ENCODE measurements around the gene SERINC2. TPM values are rescaled to one million over a fixed set of nuclear protein-coding genes. Genes with fewer than 3 reads are reported as not detected.

The SERINC2 gene
- total RNA-seq, 1 donor, result 10.9 TPM

DNA sequence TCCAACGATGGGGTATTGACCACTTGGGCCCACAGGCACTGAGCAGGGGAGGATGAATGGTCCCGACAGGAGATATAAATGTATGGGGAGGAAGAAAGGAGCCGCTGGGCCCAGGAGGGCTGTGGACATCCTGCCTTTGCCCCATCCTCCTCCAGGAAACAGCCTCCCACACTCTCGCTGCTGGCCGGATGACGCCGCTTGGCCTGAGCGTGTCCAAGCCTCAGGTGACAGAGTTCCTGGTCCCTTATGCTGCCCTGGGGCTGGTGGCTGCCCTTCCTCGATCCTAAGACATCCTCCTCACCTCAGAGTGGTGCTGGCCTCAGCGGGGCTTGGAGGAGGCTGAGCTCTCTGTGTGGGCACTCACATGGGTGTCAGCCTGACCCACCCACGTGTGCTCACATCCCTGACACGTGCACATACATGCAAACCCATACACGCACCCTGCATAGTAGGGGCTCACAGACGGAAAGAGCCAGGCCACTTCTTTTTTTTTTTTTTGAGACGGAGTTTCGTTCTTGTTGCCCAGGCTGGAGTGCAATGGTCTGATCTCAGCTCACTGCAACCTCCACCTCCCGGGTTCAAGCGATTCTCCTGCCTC lies 5.9 kb upstream of the SERINC2 start:
- no peaks in the 10 kb centered on the region for H3K9me3 ChIP-seq (ENCODE audit: low read depth, low read length)
- H3K79me2 ChIP-seq (ENCODE audit: insufficient read depth, low read length), result no peaks in the 10 kb centered on the region
- no peaks in the 10 kb centered on the region for H3K36me3 ChIP-seq (ENCODE audit: insufficient read depth, low read length)
- peak; percentile 17 for DNase-seq (ENCODE audit: insufficient read length, low spot score, missing footprints)
- no peaks in the 10 kb centered on the region for H3K27me3 ChIP-seq (ENCODE audit: insufficient read depth, low read length)
- H3K27ac ChIP-seq (ENCODE audit: low read depth, low read length), result no peak overlapping the region
- no peak overlapping the region for H3K4me3 ChIP-seq (ENCODE audit: insufficient read depth, low read length)
- peaks cover 29% of the 10 kb centered on the region for H3K4me1 ChIP-seq (ENCODE audit: insufficient read depth, low read length)
- TF ChIP-seq, protein P1, sequence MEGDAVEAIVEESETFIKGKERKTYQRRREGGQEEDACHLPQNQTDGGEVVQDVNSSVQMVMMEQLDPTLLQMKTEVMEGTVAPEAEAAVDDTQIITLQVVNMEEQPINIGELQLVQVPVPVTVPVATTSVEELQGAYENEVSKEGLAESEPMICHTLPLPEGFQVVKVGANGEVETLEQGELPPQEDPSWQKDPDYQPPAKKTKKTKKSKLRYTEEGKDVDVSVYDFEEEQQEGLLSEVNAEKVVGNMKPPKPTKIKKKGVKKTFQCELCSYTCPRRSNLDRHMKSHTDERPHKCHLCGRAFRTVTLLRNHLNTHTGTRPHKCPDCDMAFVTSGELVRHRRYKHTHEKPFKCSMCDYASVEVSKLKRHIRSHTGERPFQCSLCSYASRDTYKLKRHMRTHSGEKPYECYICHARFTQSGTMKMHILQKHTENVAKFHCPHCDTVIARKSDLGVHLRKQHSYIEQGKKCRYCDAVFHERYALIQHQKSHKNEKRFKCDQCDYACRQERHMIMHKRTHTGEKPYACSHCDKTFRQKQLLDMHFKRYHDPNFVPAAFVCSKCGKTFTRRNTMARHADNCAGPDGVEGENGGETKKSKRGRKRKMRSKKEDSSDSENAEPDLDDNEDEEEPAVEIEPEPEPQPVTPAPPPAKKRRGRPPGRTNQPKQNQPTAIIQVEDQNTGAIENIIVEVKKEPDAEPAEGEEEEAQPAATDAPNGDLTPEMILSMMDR (IDR thresholded peaks at IDR 0.05; ENCODE audit: extremely low read depth, low read depth, low read length), result no peak
- no peak overlapping the region for H3K4me2 ChIP-seq (ENCODE audit: insufficient read depth, low read length)
- peak overlapping the region; percentile 10 for H2AFZ ChIP-seq (ENCODE audit: low read length)
- no peaks in the 10 kb centered on the region for H4K20me1 ChIP-seq (ENCODE audit: insufficient read depth, low read length)

DNA sequence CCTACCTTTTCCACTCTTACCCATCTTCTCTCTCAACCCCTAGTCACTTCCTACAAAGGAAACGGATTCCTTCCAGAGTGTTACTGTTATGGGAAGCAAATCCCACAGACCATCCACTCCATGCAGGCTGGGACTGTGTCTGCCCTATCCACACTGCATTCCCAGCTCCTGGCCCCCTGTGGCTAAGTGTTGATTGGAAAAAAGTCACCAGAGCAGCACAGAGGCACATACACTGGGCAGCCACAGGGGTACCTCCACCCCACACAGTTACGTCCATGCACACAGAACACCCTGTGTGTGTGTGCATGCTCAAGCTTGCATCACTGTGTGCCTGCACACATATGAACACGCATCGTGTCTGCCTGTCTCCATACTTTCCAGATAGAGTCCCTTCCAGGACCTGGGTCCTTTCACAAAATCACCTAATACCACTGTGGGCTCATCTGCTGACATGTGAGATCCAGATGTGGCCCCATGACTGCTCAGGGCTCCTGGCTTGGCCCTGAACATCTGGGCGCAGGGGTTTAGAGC lies 4.2 kb upstream of the SERINC2 start:
- Histone ChIP-seq H3K4me3 (ENCODE audit: insufficient read depth, low read length) (no peak overlapping the region), H3K9me3 (ENCODE audit: low read depth, low read length) (no peaks in the 10 kb centered on the region), H3K4me1 (ENCODE audit: insufficient read depth, low read length) (peaks cover 36% of the 10 kb centered on the region), H2AFZ (ENCODE audit: low read length) (no peak overlapping the region), H3K36me3 (ENCODE audit: insufficient read depth, low read length) (no peaks in the 10 kb centered on the region), H4K20me1 (ENCODE audit: insufficient read depth, low read length) (no peaks in the 10 kb centered on the region), H3K4me2 (ENCODE audit: insufficient read depth, low read length) (no peak overlapping the region), H3K27me3 (ENCODE audit: insufficient read depth, low read length) (no peaks in the 10 kb centered on the region), H3K27ac (ENCODE audit: low read depth, low read length) (no peak overlapping the region), H3K79me2 (ENCODE audit: insufficient read depth, low read length) (peaks cover 14% of the 10 kb centered on the region)
- DNase-seq (ENCODE audit: insufficient read length, low spot score, missing footprints), result peak; percentile 51
- TF ChIP-seq, protein P1 (IDR thresholded peaks at IDR 0.05; ENCODE audit: extremely low read depth, low read depth, low read length), result no peak

DNA sequence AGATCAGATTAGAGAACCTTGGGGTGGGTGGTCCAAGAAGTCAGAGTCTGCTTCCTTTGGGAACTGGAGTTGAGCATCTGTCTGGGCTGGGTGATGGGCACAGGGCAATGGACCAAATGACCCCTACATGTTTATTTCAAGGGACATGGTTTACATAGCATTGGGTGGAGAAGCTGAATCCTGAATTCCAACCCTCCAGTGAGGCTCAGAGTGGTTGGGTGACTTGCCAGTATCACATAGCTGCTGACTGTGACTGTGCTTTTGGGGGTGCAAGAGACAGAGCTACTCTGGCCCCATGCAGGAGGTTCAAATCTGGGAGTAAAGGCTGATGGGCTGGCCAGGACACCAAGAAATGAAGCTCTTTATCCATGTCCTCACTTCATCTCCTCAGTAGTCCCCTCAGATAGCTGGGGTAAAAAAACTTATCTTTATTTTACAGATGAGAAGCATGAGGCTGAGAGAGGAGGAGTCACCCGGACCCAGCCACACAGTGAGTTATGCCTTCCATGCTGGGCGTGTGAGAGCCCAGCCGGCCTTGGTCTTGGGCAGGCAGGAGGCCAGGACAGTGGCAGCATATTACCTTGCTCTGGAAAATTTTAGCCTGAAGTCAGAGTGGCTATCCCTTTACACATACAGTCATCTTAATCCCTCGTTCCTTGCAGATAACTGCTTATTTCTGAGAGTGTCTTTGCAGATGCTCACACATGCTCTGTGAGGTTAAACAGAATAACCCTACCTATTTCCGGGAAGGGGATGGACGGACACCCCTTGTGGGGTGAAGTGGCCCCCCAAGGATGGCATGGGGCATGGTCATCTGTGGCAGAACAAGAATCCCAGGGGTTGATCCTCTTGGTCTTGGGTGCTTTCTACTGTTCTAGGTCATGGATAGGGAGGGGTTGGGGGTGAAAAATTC lies 2.8 kb upstream of the SERINC2 start:
- TF ChIP-seq, protein P1 (IDR thresholded peaks at IDR 0.05; ENCODE audit: extremely low read depth, low read depth, low read length), result no peak
- DNase-seq (ENCODE audit: insufficient read length, low spot score, missing footprints), result peak; percentile 94

DNA sequence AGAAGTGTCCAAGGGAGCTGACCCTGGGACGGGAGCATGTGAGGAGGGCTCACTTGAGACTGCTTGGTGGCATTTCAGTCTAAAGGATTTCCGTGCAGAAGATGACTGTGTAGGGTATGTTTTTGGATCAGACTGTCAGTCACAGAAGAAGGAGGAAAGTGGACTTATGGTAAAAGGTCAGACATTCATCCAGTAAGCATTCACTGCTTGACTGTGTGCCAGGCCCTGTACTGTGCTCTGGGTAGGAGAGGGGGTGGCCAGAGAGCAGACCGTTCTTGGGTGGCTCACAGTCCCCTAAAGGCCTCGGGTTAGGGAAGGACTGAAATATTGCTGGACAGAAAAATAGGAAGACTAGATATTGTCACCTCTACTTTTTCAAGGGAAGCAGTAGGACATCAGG lies 2.1 kb upstream of the SERINC2 start:
- peak; percentile 92 for DNase-seq (ENCODE audit: insufficient read length, low spot score, missing footprints)
- H3K4me2 ChIP-seq (ENCODE audit: insufficient read depth, low read length), result peak overlapping the region; percentile 27
- peaks cover 9% of the 10 kb centered on the region for H3K36me3 ChIP-seq (ENCODE audit: insufficient read depth, low read length)
- H3K27ac ChIP-seq (ENCODE audit: low read depth, low read length), result peak overlapping the region; percentile 40
- peaks cover 34% of the 10 kb centered on the region for H3K79me2 ChIP-seq (ENCODE audit: insufficient read depth, low read length)
- TF ChIP-seq, protein P1 (IDR thresholded peaks at IDR 0.05; ENCODE audit: extremely low read depth, low read depth, low read length), result no peak
- peak overlapping the region; percentile 1 for H3K4me3 ChIP-seq (ENCODE audit: insufficient read depth, low read length)
- peaks cover 55% of the 10 kb centered on the region for H3K4me1 ChIP-seq (ENCODE audit: insufficient read depth, low read length)
- no peaks in the 10 kb centered on the region for H3K27me3 ChIP-seq (ENCODE audit: insufficient read depth, low read length)
- H2AFZ ChIP-seq (ENCODE audit: low read length), result no peak overlapping the region
- no peaks in the 10 kb centered on the region for H3K9me3 ChIP-seq (ENCODE audit: low read depth, low read length)
- H4K20me1 ChIP-seq (ENCODE audit: insufficient read depth, low read length), result peaks cover 4% of the 10 kb centered on the region

More for the DNA sequence above, 2.8 kb upstream of the SERINC2 start:
- Histone ChIP-seq H3K9me3 (ENCODE audit: low read depth, low read length) (no peaks in the 10 kb centered on the region), H4K20me1 (ENCODE audit: insufficient read depth, low read length) (no peaks in the 10 kb centered on the region), H3K4me2 (ENCODE audit: insufficient read depth, low read length) (peak overlapping the region; percentile 27), H3K79me2 (ENCODE audit: insufficient read depth, low read length) (peaks cover 28% of the 10 kb centered on the region), H2AFZ (ENCODE audit: low read length) (peak overlapping the region; percentile 20), H3K27ac (ENCODE audit: low read depth, low read length) (peak overlapping the region; percentile 40), H3K27me3 (ENCODE audit: insufficient read depth, low read length) (no peaks in the 10 kb centered on the region), H3K36me3 (ENCODE audit: insufficient read depth, low read length) (peaks cover 3% of the 10 kb centered on the region), H3K4me1 (ENCODE audit: insufficient read depth, low read length) (peaks cover 48% of the 10 kb centered on the region), H3K4me3 (ENCODE audit: insufficient read depth, low read length) (peak overlapping the region; percentile 2)
